ENCODE data around the gene TSPAN31. TPM values are rescaled to one million over a fixed set of nuclear protein-coding genes. Genes with fewer than 3 reads are reported as not detected.
"Not testable (repeated sequence)": the region's sequence is repeated elsewhere in the genome, so short reads cannot be mapped to it uniquely, and the experiment has no call there.

The TSPAN31 gene
- total RNA-seq (2014; rRNA removed; shearing (Covaris generic)), result 30.5 and 46.9 TPM in 2 replicates

DNA sequence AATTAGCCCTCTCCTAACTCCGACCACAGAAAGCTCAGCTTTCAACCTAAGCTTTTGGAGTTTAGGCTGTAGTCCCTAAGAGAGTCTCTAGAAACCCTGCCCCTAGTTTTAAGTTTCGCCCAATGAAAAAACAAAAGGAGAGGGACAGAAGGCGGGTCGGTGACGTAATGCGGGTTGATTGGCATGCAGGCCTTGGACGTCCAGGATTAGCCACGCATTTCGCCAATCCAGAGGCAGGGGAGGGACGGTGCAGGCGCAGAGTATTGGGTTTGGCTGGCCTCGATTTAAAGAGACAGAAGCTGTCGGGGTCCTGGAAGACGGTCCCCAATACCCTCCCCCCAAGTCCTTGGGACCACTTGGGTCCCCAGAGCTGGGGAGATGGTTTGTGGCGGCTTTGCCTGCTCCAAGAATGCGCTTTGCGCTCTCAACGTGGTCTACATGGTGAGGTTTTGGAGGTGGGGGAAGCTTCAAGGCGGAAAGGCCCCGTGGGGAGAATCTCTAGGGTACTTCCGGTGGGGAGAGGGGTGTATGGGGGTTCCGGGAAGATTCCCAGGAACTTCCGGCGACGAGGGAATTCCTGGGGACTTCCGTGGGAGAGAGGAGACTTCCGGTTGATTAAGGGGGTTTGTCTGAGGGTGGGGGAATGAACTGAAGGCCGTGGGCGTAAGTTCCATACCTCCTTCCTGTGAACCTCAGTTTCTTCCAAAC, at the start of gene TSPAN31:
Gene TSPAN31, plus strand, starts transcription at position 263 of the 708 bp plus-strand sequence. Its CDS starts 116 bp downstream, at position 379.
- in situ Hi-C loops (cut with HindIII; ENCODE audit: low sequenced_read_pairs), result no loop called here
- peak; percentile 100 for DNase-seq (ENCODE audit: low spot score)

GRCh38 chr12:57695770-57696432, 48.9 kb upstream of the TSPAN31 start:
- DNase-seq (ENCODE audit: low spot score), result no peak
- in situ Hi-C loops (cut with HindIII; ENCODE audit: low sequenced_read_pairs), result no loop called here

DNA sequence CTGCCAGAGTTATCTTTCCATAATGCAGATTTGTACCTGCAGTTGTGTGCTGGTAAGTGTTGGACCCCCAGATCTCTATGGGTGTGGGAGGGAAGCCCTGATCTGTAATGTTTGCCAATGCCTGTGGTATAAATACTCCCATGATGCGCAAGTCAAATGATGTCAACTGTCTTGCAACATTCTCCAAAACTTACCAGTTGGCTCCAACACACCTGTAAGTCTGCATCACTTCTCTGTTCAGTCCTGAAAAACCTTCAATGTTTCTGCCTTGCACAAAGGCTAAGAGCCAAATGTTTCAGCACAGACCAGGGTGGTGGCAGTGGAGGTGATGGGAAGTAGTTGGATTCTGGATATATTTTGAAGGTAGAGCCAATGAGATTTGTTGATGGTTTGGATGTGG, 47.8 kb upstream of the TSPAN31 start:
- in situ Hi-C loops (cut with HindIII; ENCODE audit: low sequenced_read_pairs), result no loop called here
- DNase-seq (ENCODE audit: low spot score), result no peak

GRCh38 chr12:57698414-57698813, 46.4 kb upstream of the TSPAN31 start:
- DNase-seq (ENCODE audit: low spot score), result no peak
- in situ Hi-C loops (cut with HindIII; ENCODE audit: low sequenced_read_pairs), result no loop called here

DNA sequence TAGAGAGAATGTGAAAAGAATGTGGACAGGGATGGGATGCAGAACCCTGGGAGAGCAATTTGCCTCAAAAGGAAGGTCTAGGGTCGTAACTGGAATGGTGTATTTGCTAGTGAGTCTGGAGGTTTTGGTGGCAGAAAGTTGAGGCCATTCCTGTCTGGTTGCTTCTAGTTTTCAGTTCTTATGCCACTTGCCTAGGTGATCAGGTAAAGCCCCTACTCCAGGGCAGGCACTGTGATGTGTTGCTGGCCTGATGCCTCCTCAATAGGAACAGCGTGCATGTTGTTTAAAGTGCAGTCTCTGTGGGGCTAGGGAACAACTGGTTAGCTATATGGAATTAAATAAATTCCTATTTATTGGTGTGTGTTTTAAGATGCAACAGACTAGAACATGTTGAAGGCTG, 44.5 kb upstream of the TSPAN31 start:
- in situ Hi-C loops (cut with HindIII; ENCODE audit: low sequenced_read_pairs), result no loop called here
- DNase-seq (ENCODE audit: low spot score), result no peak

GRCh38 chr12:57707250-57707649, 37.6 kb upstream of the TSPAN31 start:
- in situ Hi-C loops (cut with HindIII; ENCODE audit: low sequenced_read_pairs), result no loop called here
- DNase-seq (ENCODE audit: low spot score), result no peak

- no peak for DNase-seq (ENCODE audit: low spot score)
- in situ Hi-C loops (cut with HindIII; ENCODE audit: low sequenced_read_pairs), result no loop called here
These were observed 36.5 kb upstream of the TSPAN31 start for GRCh38 chr12:57708296-57708695.

- no peak for DNase-seq (ENCODE audit: low spot score)
- in situ Hi-C loops (cut with HindIII; ENCODE audit: low sequenced_read_pairs), result no loop called here
These were observed 32.1 kb upstream of the TSPAN31 start for GRCh38 chr12:57712701-57713100.

DNA sequence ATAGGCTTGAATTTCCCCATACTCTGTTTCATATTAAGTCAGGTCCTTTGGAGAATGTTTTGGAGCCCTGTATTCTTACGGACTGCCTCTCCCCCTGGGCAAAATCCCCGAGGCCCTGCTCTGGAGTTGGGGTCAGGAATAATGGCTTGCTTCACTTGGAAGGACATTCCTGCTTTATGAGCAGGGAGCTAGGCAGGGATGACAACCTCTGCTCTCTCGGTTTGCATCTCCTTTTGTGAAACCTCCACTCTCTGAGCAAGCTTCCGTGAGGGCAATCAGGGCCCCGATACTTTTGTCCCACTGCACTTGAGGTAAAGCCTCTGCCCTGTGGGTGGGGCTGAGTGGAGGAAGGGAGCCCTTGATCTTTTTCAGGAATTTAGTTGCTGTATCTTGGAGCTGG, 31.6 kb upstream of the TSPAN31 start:
- in situ Hi-C loops (cut with HindIII; ENCODE audit: low sequenced_read_pairs), result no loop called here
- DNase-seq (ENCODE audit: low spot score), result no peak

GRCh38 chr12:57715036-57715748, 29.6 kb upstream of the TSPAN31 start:
- in situ Hi-C loops (cut with HindIII; ENCODE audit: low sequenced_read_pairs), result not testable (repeated sequence)

GRCh38 chr12:57715786-57716185, 29.1 kb upstream of the TSPAN31 start:
- DNase-seq (ENCODE audit: low spot score), result no peak

More at GRCh38 chr12:57715036-57715748, 29.6 kb upstream of the TSPAN31 start:
- not testable (repeated sequence) for DNase-seq (ENCODE audit: low spot score)

GRCh38 chr12:57716305-57716704, 28.5 kb upstream of the TSPAN31 start:
- no peak for DNase-seq (ENCODE audit: low spot score)
- in situ Hi-C loops (cut with HindIII; ENCODE audit: low sequenced_read_pairs), result no loop called here

More at GRCh38 chr12:57715786-57716185, 29.1 kb upstream of the TSPAN31 start:
- in situ Hi-C loops (cut with HindIII; ENCODE audit: low sequenced_read_pairs), result no loop called here

- in situ Hi-C loops (cut with HindIII; ENCODE audit: low sequenced_read_pairs), result no loop called here
- no peak for DNase-seq (ENCODE audit: low spot score)
These were observed 27.7 kb upstream of the TSPAN31 start for GRCh38 chr12:57717131-57717530.

GRCh38 chr12:57717846-57718640, 26.8 kb upstream of the TSPAN31 start:
- in situ Hi-C loops (cut with HindIII; ENCODE audit: low sequenced_read_pairs), result no loop called here
- no peak for DNase-seq (ENCODE audit: low spot score)

- in situ Hi-C loops (cut with HindIII; ENCODE audit: low sequenced_read_pairs), result no loop called here
- no peak for DNase-seq (ENCODE audit: low spot score)
These were observed 26.0 kb upstream of the TSPAN31 start for GRCh38 chr12:57718641-57719528.

GRCh38 chr12:57719777-57720605, 24.8 kb upstream of the TSPAN31 start:
- no peak for DNase-seq (ENCODE audit: low spot score)
- in situ Hi-C loops (cut with HindIII; ENCODE audit: low sequenced_read_pairs), result no loop called here

All from G401 (cell line).